H1 (cell line): ENCODE measurements around the gene MAP4K4. TPM values are rescaled to one million over a fixed set of nuclear protein-coding genes. Genes with fewer than 3 reads are reported as not detected.
A peak's percentile ranks its signal among the peaks of the same experiment; 100 is the strongest.

Experiments used
- CTCF ChIA-PET: fragments of 300-600 bp; sonication (Branson Sonifier 250); formaldehyde crosslinking; loops from one replicate; lab custom pipeline; 2021; ENCODE audit not compliant: partially characterized antibody; lab: Charles Lee
- POLR2A ChIA-PET: fragments of 300-600 bp; sonication (Branson Sonifier 250); formaldehyde crosslinking; loops from one replicate; lab custom pipeline; 2021; ENCODE audit warnings: inconsistent platforms; ENCODE audit not compliant: partially characterized antibody; lab: Charles Lee
- DNase-seq, 2 experiments: peaks; one replicate each; pipeline versions ENCODE4 v3.0.0 to v3.0.0-alpha.2; 2010 to 2022; ENCODE audit warnings: low spot score in 2 of 2, low read depth in 1 of 2, mixed read lengths in 1 of 2
- FAIRE-seq: peaks from 2 replicates; lab custom pipeline; 2011; peaks lifted over from hg19 to GRCh38; lab: Jason Lieb, UNC
- H2AFZ ChIP-seq: 2 replicates; pipeline ENCODE4 v1.8.1; 2012; ENCODE audit warnings: low read length, inconsistent platforms
- H2AK5ac ChIP-seq: 2 replicates; pipeline ENCODE4 v1.6.1; 2013; ENCODE audit warnings: low read depth, low read length
- H2BK120ac ChIP-seq: replicated peaks from 2 replicates; pipeline ENCODE3; 2013; ENCODE audit warnings: low read depth, low read length, inconsistent platforms
- H2BK12ac ChIP-seq: 2 replicates; pipeline ENCODE4 v1.6.1; 2013; ENCODE audit warnings: low read depth, low read length
- H2BK15ac ChIP-seq: 2 replicates; pipeline ENCODE4 v1.6.1; 2013; ENCODE audit warnings: low read length
- H2BK20ac ChIP-seq: 2 replicates; pipeline ENCODE4 v1.6.1; 2013; ENCODE audit warnings: low read length
- H2BK5ac ChIP-seq: 2 replicates; pipeline ENCODE4 v1.6.1; 2013; ENCODE audit warnings: low read depth, low read length
- H3K14ac ChIP-seq: 2 replicates; pipeline ENCODE4 v1.6.1; 2013; ENCODE audit warnings: inconsistent platforms; ENCODE audit not compliant: insufficient read length
- H3K18ac ChIP-seq: 2 replicates; pipeline ENCODE4 v1.6.1; 2013; ENCODE audit warnings: low read length; ENCODE audit errors: extremely low read depth
- H3K23ac ChIP-seq: 2 replicates; pipeline ENCODE4 v1.6.1; 2013; ENCODE audit warnings: inconsistent platforms; ENCODE audit not compliant: insufficient read length
- H3K23me2 ChIP-seq: 2 replicates; pipeline ENCODE4 v1.6.1; 2013; ENCODE audit warnings: low read depth, low read length
- H3K27ac ChIP-seq: 2 replicates; pipeline ENCODE4 v1.6.1; 2011; ENCODE audit warnings: low read depth, low read length, inconsistent platforms
- H3K27me3 ChIP-seq, 4 experiments: replicated peaks in 1 of 4; 1 replicate in 1 of 4; 2 replicates in 3 of 4; pipeline versions ENCODE4 v1.6.1 to v1.8.1; 2011 to 2013; ENCODE audit warnings: low read length in 3 of 4, mild to moderate bottlenecking in 3 of 4, inconsistent platforms in 2 of 4, mixed read lengths in 2 of 4, moderate library complexity in 1 of 4; ENCODE audit not compliant: control insufficient read depth in 3 of 4, insufficient read depth in 3 of 4; ENCODE audit errors: extremely low read depth in 1 of 4
- H3K36me3 ChIP-seq, 4 experiments: 2 replicates each; pipeline versions ENCODE4 v1.6.1 to v1.8.1; 2011 to 2013; ENCODE audit warnings: mild to moderate bottlenecking in 4 of 4, low read length in 3 of 4, moderate library complexity in 2 of 4, control low read depth in 1 of 4, inconsistent platforms in 1 of 4; ENCODE audit not compliant: insufficient read depth in 4 of 4, control insufficient read depth in 2 of 4
- H3K4ac ChIP-seq: replicated peaks from 2 replicates; pipeline ENCODE3; 2013; ENCODE audit warnings: low read length, low read depth, mixed read lengths, inconsistent platforms; ENCODE audit not compliant: insufficient read length
- H3K4me1 ChIP-seq, 4 experiments: replicated peaks in 1 of 4; 1 replicate in 1 of 4; 2 replicates in 3 of 4; pipeline versions ENCODE4 v1.6.1 to v1.8.1; 2011 to 2013; ENCODE audit warnings: low read length in 3 of 4, inconsistent platforms in 2 of 4, mixed read lengths in 1 of 4; ENCODE audit not compliant: insufficient read depth in 4 of 4, control insufficient read depth in 3 of 4
- H3K4me2 ChIP-seq, 2 experiments: 2 replicates each; pipeline versions ENCODE4 v1.6.1 to v1.8.1; 2011 to 2013; ENCODE audit warnings: low read depth in 2 of 2, low read length in 2 of 2, control low read depth in 1 of 2, inconsistent platforms in 1 of 2, mild to moderate bottlenecking in 1 of 2; ENCODE audit not compliant: insufficient read depth in 1 of 2
- H3K4me3 ChIP-seq, 4 experiments: fragments of 200-600, 300-600 bp in 1 of 4; sonication (generic), shearing (Covaris generic), sonication (Bioruptor Twin) in 1 of 4; 2 replicates each; pipeline versions ENCODE4 v1.5.1 to v1.8.1; 2011 to 2016; ENCODE audit warnings: low read length in 4 of 4, low read depth in 3 of 4, control low read depth in 2 of 4, inconsistent platforms in 2 of 4, mild to moderate bottlenecking in 2 of 4, mixed read lengths in 1 of 4, moderate library complexity in 1 of 4; ENCODE audit not compliant: insufficient read depth in 2 of 4; ENCODE audit errors: extremely low read depth in 1 of 4
- H3K56ac ChIP-seq: replicated peaks from 2 replicates; pipeline ENCODE3; 2013; ENCODE audit warnings: low read depth, mild to moderate bottlenecking, mixed read lengths, low read length, inconsistent platforms; ENCODE audit not compliant: insufficient read length
- H3K79me1 ChIP-seq: 2 replicates; pipeline ENCODE4 v1.6.1; 2013; ENCODE audit warnings: low read depth, low read length, control low read depth
- H3K79me2 ChIP-seq, 2 experiments: 2 replicates each; pipeline versions ENCODE4 v1.6.1 to v1.8.1; 2012 to 2013; ENCODE audit warnings: low read length in 2 of 2, mild to moderate bottlenecking in 2 of 2, inconsistent platforms in 1 of 2; ENCODE audit not compliant: insufficient read depth in 2 of 2, control insufficient read depth in 1 of 2
- H3K9ac ChIP-seq, 4 experiments: replicated peaks in 1 of 4; 1 replicate in 1 of 4; 2 replicates in 3 of 4; pipeline versions ENCODE4 v1.6.1 to v1.8.1; 2011 to 2013; ENCODE audit warnings: low read depth in 3 of 4, low read length in 3 of 4, control low read depth in 2 of 4, mild to moderate bottlenecking in 2 of 4, moderate library complexity in 2 of 4, inconsistent platforms in 1 of 4; ENCODE audit errors: extremely low read depth in 1 of 4
- H3K9me3 ChIP-seq, 2 experiments: 2 replicates each; pipeline versions ENCODE4 v1.6.1 to v1.8.1; 2012 to 2013; ENCODE audit warnings: mild to moderate bottlenecking in 2 of 2, moderate library complexity in 2 of 2, control low read depth in 1 of 2, inconsistent platforms in 1 of 2, low read depth in 1 of 2, low read length in 1 of 2, mixed read lengths in 1 of 2; ENCODE audit not compliant: insufficient read depth in 2 of 2
- H4K20me1 ChIP-seq, 2 experiments: replicated peaks in 1 of 2; 2 replicates each; pipeline versions ENCODE3 to v1.8.1; 2011 to 2013; ENCODE audit warnings: inconsistent platforms in 2 of 2, low read length in 2 of 2, mild to moderate bottlenecking in 1 of 2; ENCODE audit not compliant: insufficient read depth in 2 of 2, control insufficient read depth in 1 of 2
- H4K5ac ChIP-seq: 2 replicates; pipeline ENCODE4 v1.6.1; 2013; ENCODE audit warnings: low read length, low read depth, mixed read lengths, inconsistent platforms; ENCODE audit not compliant: insufficient read length
- H4K8ac ChIP-seq: 2 replicates; pipeline ENCODE4 v1.8.0; 2013; ENCODE audit warnings: mild to moderate bottlenecking, moderate library complexity, low read length, inconsistent platforms; ENCODE audit not compliant: insufficient read depth; ENCODE audit errors: extremely low read depth
- H4K91ac ChIP-seq: replicated peaks from 2 replicates; pipeline ENCODE3; 2013; ENCODE audit warnings: low read length, mixed read lengths, inconsistent platforms; ENCODE audit not compliant: insufficient read length
- ASH2L ChIP-seq: fragments of 200-600, 300-600 bp; sonication (generic); IDR thresholded peaks from one replicate; pipeline ENCODE4 v1.7.1; 2017; ENCODE audit warnings: low read length
- CBX5 ChIP-seq: fragments of 300-800, 300-1000 bp; sonication (generic); IDR thresholded peaks from 2 replicates; pipeline ENCODE4 v1.7.1; 2016; ENCODE audit warnings: antibody characterized with exemption, low read length, low read depth
- CHD1 ChIP-seq: IDR thresholded peaks from 2 replicates; pipeline ENCODE4 v1.6.1; 2012; ENCODE audit warnings: low read depth, low read length, improper control_type of control experiment
- EZH2 ChIP-seq: fragments of 200-600 bp; sonication (generic); IDR thresholded peaks from 2 replicates; pipeline ENCODE4 v1.7.1; 2012; ENCODE audit warnings: low read depth, mild to moderate bottlenecking, moderate library complexity, low read length, inconsistent platforms; ENCODE audit not compliant: severe bottlenecking
- GTF2F1 ChIP-seq: IDR thresholded peaks from 2 replicates; pipeline ENCODE4 v1.6.1; 2012; ENCODE audit warnings: low read depth, low read length, improper control_type of control experiment, borderline replicate concordance
- HDAC6 ChIP-seq: IDR thresholded peaks from one replicate; pipeline ENCODE4 v1.7.1; 2012; ENCODE audit warnings: low read depth, mild to moderate bottlenecking, inconsistent platforms, low read length, moderate library complexity
- MAFK ChIP-seq: IDR thresholded peaks from 2 replicates; pipeline ENCODE4 v1.6.1; 2012; ENCODE audit warnings: low read depth, mild to moderate bottlenecking, improper control_type of control experiment, low read length
- POLR2A ChIP-seq, 2 experiments: IDR thresholded peaks; 1 replicate in 1 of 2; 2 replicates in 1 of 2; pipeline ENCODE4 v1.6.1; 2011; ENCODE audit warnings: low read depth in 2 of 2, low read length in 2 of 2, mild to moderate bottlenecking in 2 of 2; ENCODE audit errors: control extremely low read depth in 1 of 2
- RNF2 ChIP-seq: fragments of 200-900, 300-1000 bp; sonication (generic); IDR thresholded peaks from 2 replicates; pipeline ENCODE4 v1.7.1; 2016; ENCODE audit warnings: borderline replicate concordance, low read depth, mild to moderate bottlenecking, antibody characterized with exemption, low read length; ENCODE audit not compliant: poor library complexity, severe bottlenecking; ENCODE audit errors: missing control alignments
- SIRT6 ChIP-seq: IDR thresholded peaks from one replicate; pipeline ENCODE4 v1.7.1; 2012; ENCODE audit warnings: low read length, inconsistent platforms
- SP1 ChIP-seq: IDR thresholded peaks from 2 replicates; pipeline ENCODE4 v1.6.1; 2011; ENCODE audit warnings: low read depth, low read length
- SP4 ChIP-seq: IDR thresholded peaks from 2 replicates; pipeline ENCODE4 v1.6.1; 2012; ENCODE audit warnings: low read length, inconsistent platforms
- TCF12 ChIP-seq: IDR thresholded peaks from 2 replicates; pipeline ENCODE4 v1.6.1; 2011; ENCODE audit warnings: low read depth, mild to moderate bottlenecking, low read length
- WGBS, 2 experiments: shearing (Covaris generic) in 1 of 2; methylation state at CpG; one replicate each; pipeline versions ENCODE4 v1.1.6 to v1.1.7; 2013 to 2015; ENCODE audit warnings: low lambda C conversion rate in 2 of 2, mixed read lengths in 2 of 2, inconsistent platforms in 1 of 2, low coverage in 1 of 2, missing lambda C conversion rate in 1 of 2; ENCODE audit not compliant: insufficient replicate concordance in 2 of 2, insufficient coverage in 1 of 2, insufficient read length in 1 of 2; ENCODE audit errors: extremely low coverage in 1 of 2, missing lambda C conversion rate in 1 of 2; 5-methylcytosine and 5-hydroxymethylcytosine counted together
- polyA plus RNA-seq, 7 experiments: library from polyadenylated mRNA; depleted of rRNA in 3 of 7; stranded (reverse) in 5 of 7; unstranded in 2 of 7; fragments of >200 nt in 5 of 7; fragments of 200-250 nt in 2 of 7; gene quantifications; 1 replicate in 5 of 7; 2 replicates in 1 of 7; 4 replicates in 1 of 7; pipeline versions ENCODE4 v1.2.1 to v1.2.3, GENCODE V29; 2011 to 2013; ENCODE audit warnings: missing spikeins in 2 of 7, mixed read lengths in 2 of 7
- total RNA-seq: library from RNA; stranded (reverse); fragmentation: NEBNext Ultra II Directional; extraction: Animal tissue kit (Norgen Biotek cat#: 25700); gene quantifications from 2 replicates; pipeline ENCODE4 v1.2.1, GENCODE V29; 2021

The MAP4K4 gene
- total and polyA plus RNA-seq, 2 of the 8 experiments (the other 6 are each of a cell fraction or from before 2014, with no cell fraction given): 53.2 to 138 TPM

DNA sequence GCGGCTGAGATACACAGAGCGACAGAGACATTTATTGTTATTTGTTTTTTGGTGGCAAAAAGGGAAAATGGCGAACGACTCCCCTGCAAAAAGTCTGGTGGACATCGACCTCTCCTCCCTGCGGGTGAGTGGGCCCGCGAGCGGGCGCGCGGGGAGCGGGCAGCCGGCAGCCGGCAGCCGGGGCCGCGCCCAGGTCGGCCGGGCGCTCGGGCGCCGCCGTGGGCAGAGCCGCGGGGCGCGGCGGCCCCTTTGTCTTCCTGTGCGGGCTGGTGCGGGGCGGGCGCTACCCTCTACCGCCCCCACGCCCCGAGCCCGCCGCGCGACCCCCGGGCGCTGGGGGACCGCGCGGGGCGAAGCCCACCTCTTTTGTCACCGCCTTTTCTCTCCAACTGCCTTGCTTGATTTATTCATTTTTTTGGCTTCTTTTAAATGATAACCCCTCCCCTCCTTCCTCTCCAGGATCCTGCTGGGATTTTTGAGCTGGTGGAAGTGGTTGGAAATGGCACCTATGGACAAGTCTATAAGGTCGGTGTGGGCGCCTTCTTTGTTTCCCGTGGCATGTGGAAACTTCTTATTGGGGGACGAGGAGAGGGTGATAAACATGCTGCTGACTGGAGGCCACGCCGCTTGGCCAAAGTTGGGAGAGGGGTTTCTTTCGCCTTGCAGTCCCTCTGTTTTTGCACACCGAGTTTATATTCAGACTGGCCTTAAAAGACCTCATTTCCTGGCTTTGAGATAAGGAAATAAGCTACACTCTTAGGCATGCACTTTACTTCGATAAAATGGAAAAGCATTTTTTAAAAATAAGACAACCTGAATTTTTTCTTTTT, 722 bp downstream of the MAP4K4 start:
- Histone ChIP-seq H3K36me3 (no peaks in the 10 kb centered on the region; a peak in 1 of 8 replicates), H3K79me2 (peaks cover 21 to 51% of the 10 kb centered on the region in 2 experiments), H2BK15ac (no peak overlapping the region), H2BK5ac (no peak overlapping the region), H3K56ac (peak overlapping the region; percentile 30), H2AK5ac (no peak overlapping the region), H3K4me2 (peak overlapping the region; percentile 90 to 93), H4K5ac (peak overlapping the region; percentile 37), H3K27me3 (no peaks in the 10 kb centered on the region), H3K23ac (no peak overlapping the region), H2BK120ac (peak overlapping the region; percentile 59), H3K4me1 (peaks cover 4 to 7% (median 7%) of the 10 kb centered on the region in 4 experiments; a peak in 6 of 7 replicates), H2BK12ac (no peak overlapping the region), H3K9me3 (0 out of 4 replicates have a peak, but pooled peaks cover 0 to 2% of the 10 kb centered on the region in 2 experiments), H2AFZ (no peak overlapping the region), H2BK20ac (no peak overlapping the region), H4K8ac (peak overlapping the region; percentile 87), H3K23me2 (peaks cover 18% of the 10 kb centered on the region), H3K9ac (peak overlapping the region; percentile 64 to 93 (median 82)), H3K18ac (peak overlapping the region; percentile 36), H3K79me1 (peaks cover 7% of the 10 kb centered on the region), H4K91ac (peak overlapping the region; percentile 90), H3K4ac (peak overlapping the region; percentile 3), H4K20me1 (peaks cover 2 to 13% of the 10 kb centered on the region in 2 experiments), H3K14ac (no peak overlapping the region), H3K4me3 (peak overlapping the region; percentile 86 to 94 (median 92)), H3K27ac (peak overlapping the region; percentile 47)
- ChIA-PET POLR2A (interaction anchor here (0.6 to 4.2 kb wide), 9 partner anchors 9 to 133 kb away, joined by 3 to 33 read pairs (median 4); no protein-coding TSS in a partner anchor), CTCF (interaction anchor here (0.6 to 1.4 kb wide), 6 partner anchors 24 to 279 kb away, joined by 3 to 5 read pairs (median 4); no protein-coding TSS in a partner anchor)
- FAIRE-seq (no peak), DNase-seq (peak in 1 of 2 experiments; percentile 51)
- WGBS, 2 experiments: 1% methylated on average over 25 of the region's 57 CpGs; no CpG with 5 or more reads in 1 of the 2 experiments
- TF ChIP-seq SIRT6 (no peak), TCF12 (no peak), SP1 (no peak), MAFK (no peak), EZH2 (no peak), HDAC6 (no peak), GTF2F1 (no peak), SP4 (no peak), ASH2L (no peak), RNF2 (no peak), CBX5 (no peak), POLR2A (IDR thresholded peaks at IDR 0.05; ENCODE audit: control extremely low read depth in 1 of 2, low read depth in 2 of 2, low read length in 2 of 2) (no peak; a peak in 1 of 3 replicates), CHD1 (no peak)
